PC-9 (cell line): ENCODE measurements around the gene KCNJ5.

Experiments used
- EZH2 ChIP-seq: fragments of 200-600 bp; sonication (generic); IDR thresholded peaks from 2 replicates; pipeline ENCODE4 v1.8.0; 2017; ENCODE audit warnings: antibody characterized with exemption, low read depth
- TF ChIP-seq, protein P1 (sequence below): fragments of 200-600 bp; sonication (generic); conservative IDR thresholded peaks from 2 replicates; pipeline ENCODE4 v1.6.1; 2017; ENCODE audit warnings: mixed run types, antibody characterized with exemption, mild to moderate bottlenecking, moderate library complexity

DNA sequence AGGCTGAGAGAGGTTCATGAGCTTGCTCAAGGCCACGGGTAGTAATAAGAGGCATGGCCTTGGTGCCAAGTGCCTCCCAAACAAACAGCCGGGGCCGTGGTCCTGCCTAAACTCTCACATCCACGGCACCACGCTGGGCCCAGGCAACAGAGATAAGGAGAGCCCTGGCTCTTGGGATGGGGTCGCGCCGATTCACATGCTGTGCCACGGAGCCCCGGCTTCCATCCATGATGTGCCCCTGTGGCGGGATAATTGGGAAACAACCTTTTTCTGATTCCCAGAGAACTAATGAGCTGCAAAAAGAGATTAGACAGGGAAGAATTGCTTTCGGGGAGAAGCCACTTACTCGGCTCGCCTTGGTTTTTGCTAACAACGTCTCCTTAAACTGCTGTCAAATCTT, 29.5 kb downstream of the KCNJ5 start:
- TF ChIP-seq, protein P1, sequence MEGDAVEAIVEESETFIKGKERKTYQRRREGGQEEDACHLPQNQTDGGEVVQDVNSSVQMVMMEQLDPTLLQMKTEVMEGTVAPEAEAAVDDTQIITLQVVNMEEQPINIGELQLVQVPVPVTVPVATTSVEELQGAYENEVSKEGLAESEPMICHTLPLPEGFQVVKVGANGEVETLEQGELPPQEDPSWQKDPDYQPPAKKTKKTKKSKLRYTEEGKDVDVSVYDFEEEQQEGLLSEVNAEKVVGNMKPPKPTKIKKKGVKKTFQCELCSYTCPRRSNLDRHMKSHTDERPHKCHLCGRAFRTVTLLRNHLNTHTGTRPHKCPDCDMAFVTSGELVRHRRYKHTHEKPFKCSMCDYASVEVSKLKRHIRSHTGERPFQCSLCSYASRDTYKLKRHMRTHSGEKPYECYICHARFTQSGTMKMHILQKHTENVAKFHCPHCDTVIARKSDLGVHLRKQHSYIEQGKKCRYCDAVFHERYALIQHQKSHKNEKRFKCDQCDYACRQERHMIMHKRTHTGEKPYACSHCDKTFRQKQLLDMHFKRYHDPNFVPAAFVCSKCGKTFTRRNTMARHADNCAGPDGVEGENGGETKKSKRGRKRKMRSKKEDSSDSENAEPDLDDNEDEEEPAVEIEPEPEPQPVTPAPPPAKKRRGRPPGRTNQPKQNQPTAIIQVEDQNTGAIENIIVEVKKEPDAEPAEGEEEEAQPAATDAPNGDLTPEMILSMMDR: no peak
- TF ChIP-seq EZH2: no peak
